HepG2 (cell line): ENCODE results near the gene ZNF367. TPM values are rescaled to one million over a fixed set of nuclear protein-coding genes. Genes with fewer than 3 reads are reported as not detected.

Experiments used
- FOXO4 ChIP-seq: sonication (generic); formaldehyde crosslinking; conservative IDR thresholded peaks from 2 replicates; pipeline ENCODE4 v1.8.1; 2023; ENCODE audit warnings: missing genetic modification reagents
- GLMP ChIP-seq: sonication (generic); formaldehyde crosslinking; IDR thresholded peaks from 2 replicates; pipeline ENCODE4 v1.9.0; 2021; ENCODE audit warnings: missing genetic modification reagents, mild to moderate bottlenecking, borderline replicate concordance
- HNF1A ChIP-seq, 2 experiments: sonication (generic) in 1 of 2; formaldehyde crosslinking in 1 of 2; IDR thresholded peaks; 2 replicates each; pipeline versions ENCODE4 v1.4.0 to v1.6.1; 2016 to 2020; ENCODE audit warnings: borderline replicate concordance in 1 of 2, low read depth in 1 of 2, mild to moderate bottlenecking in 1 of 2, missing genetic modification reagents in 1 of 2
- HNF4A ChIP-seq: sonication (generic); formaldehyde crosslinking; IDR thresholded peaks from 2 replicates; pipeline ENCODE4 v1.4.0; 2020; ENCODE audit warnings: missing genetic modification reagents
- HNRNPL ChIP-seq: fragments of 200-400 bp; formaldehyde crosslinking; IDR thresholded peaks from 2 replicates; pipeline ENCODE4 v1.6.1; 2017; ENCODE audit warnings: mild to moderate bottlenecking, low read depth, low read length
- MLLT10 ChIP-seq: sonication (generic); formaldehyde crosslinking; IDR thresholded peaks from 2 replicates; pipeline ENCODE4 v1.4.0; 2020; ENCODE audit warnings: missing genetic modification reagents
- NR2C2 ChIP-seq: sonication (generic); formaldehyde crosslinking; IDR thresholded peaks from 2 replicates; pipeline ENCODE4 v1.4.0; 2020; ENCODE audit warnings: missing genetic modification reagents, mild to moderate bottlenecking, moderate library complexity, borderline replicate concordance
- PCBP1 ChIP-seq: fragments of 200-400 bp; formaldehyde crosslinking; IDR thresholded peaks from 2 replicates; pipeline ENCODE4 v1.6.1; 2017; ENCODE audit warnings: mild to moderate bottlenecking, low read depth, low read length, borderline replicate concordance
- RORA ChIP-seq: sonication (generic); formaldehyde crosslinking; IDR thresholded peaks from 2 replicates; pipeline ENCODE4 v1.5.0; 2020; ENCODE audit warnings: mild to moderate bottlenecking, missing genetic modification reagents, moderate library complexity
- SCMH1 ChIP-seq: sonication (generic); formaldehyde crosslinking; IDR thresholded peaks from 2 replicates; pipeline ENCODE4 v1.9.0; 2021; ENCODE audit warnings: missing genetic modification reagents, mild to moderate bottlenecking, borderline replicate concordance
- SOX5 ChIP-seq: IDR thresholded peaks from 2 replicates; pipeline ENCODE4 v1.6.1; 2016; ENCODE audit warnings: borderline replicate concordance
- SOX6 ChIP-seq, 2 experiments: fragments of 450-650 bp in 1 of 2; sonication (generic) in 1 of 2; formaldehyde crosslinking in 1 of 2; IDR thresholded peaks; 2 replicates each; pipeline versions ENCODE4 v1.4.0 to v1.6.1; 2017 to 2020; ENCODE audit warnings: antibody characterized with exemption in 1 of 2, mild to moderate bottlenecking in 1 of 2, missing genetic modification reagents in 1 of 2
- SP5 ChIP-seq: IDR thresholded peaks from 2 replicates; pipeline ENCODE4 v1.6.1; 2016; ENCODE audit warnings: low read depth, borderline replicate concordance
- ZNF12 ChIP-seq: sonication (generic); formaldehyde crosslinking; IDR thresholded peaks from 2 replicates; pipeline ENCODE4 v1.5.0; 2020; ENCODE audit warnings: missing genetic modification reagents
- ZNF230 ChIP-seq: sonication (generic); formaldehyde crosslinking; IDR thresholded peaks from 2 replicates; pipeline ENCODE4 v1.4.0; 2020; ENCODE audit warnings: mild to moderate bottlenecking, missing genetic modification reagents
- ZNF296 ChIP-seq: sonication (generic); formaldehyde crosslinking; conservative IDR thresholded peaks from 2 replicates; pipeline ENCODE4 v1.5.0; 2020; ENCODE audit warnings: mild to moderate bottlenecking, missing genetic modification reagents
- ZNF33B ChIP-seq: sonication (generic); formaldehyde crosslinking; IDR thresholded peaks from 2 replicates; pipeline ENCODE4 v1.5.1; 2020; ENCODE audit warnings: mild to moderate bottlenecking, missing genetic modification reagents
- ZNF414 ChIP-seq: sonication (generic); formaldehyde crosslinking; IDR thresholded peaks from 2 replicates; pipeline ENCODE4 v1.5.0; 2020; ENCODE audit warnings: missing genetic modification reagents
- ZNF670 ChIP-seq: sonication (generic); formaldehyde crosslinking; IDR thresholded peaks from 2 replicates; pipeline ENCODE4 v1.8.0; 2022; ENCODE audit warnings: mild to moderate bottlenecking, missing genetic modification reagents, borderline replicate concordance
- ZNF782 ChIP-seq: sonication (generic); formaldehyde crosslinking; IDR thresholded peaks from 2 replicates; pipeline ENCODE4 v1.4.0; 2020; ENCODE audit warnings: missing genetic modification reagents, mild to moderate bottlenecking, borderline replicate concordance
- ZNF879 ChIP-seq: sonication (generic); formaldehyde crosslinking; IDR thresholded peaks from 2 replicates; pipeline ENCODE4 v1.8.1; 2023; ENCODE audit warnings: missing genetic modification reagents
- polyA plus RNA-seq, 8 experiments: library from polyadenylated mRNA; depleted of rRNA in 3 of 8; stranded (reverse) in 7 of 8; unstranded in 1 of 8; fragments of >200 nt; fragmentation: Illumina TruSeq in 4 of 8; extraction: Trizol in 4 of 8; gene quantifications; 2 replicates each; pipeline versions ENCODE4 v1.2.1 to v1.2.3, GENCODE V29; 2011 to 2016; ENCODE audit warnings: low read depth in 4 of 8, missing spikeins in 1 of 8, mixed read lengths in 1 of 8; ENCODE audit not compliant: insufficient read depth in 1 of 8
- total RNA-seq, 5 experiments: library from RNA; depleted of rRNA; stranded (reverse); fragments of >200 nt; fragmentation: Illumina TruSeq; extraction: Trizol; gene quantifications; 2 replicates each; pipeline ENCODE4 v1.2.3, GENCODE V29; 2016; ENCODE audit warnings: low read depth in 1 of 5

Gene ZNF367
- total and polyA plus RNA-seq, 2 of the 13 experiments (the other 11 are each of a cell fraction or from before 2014, with no cell fraction given), result 2.9 to 7.7 TPM

GRCh38 chr9:96408409-96409280 lies 9.5 kb downstream of the ZNF367 start (continued):
- TF ChIP-seq ZNF33B (CRISPR knock-in tag) (no peak), HNF1A (IDR thresholded peaks at IDR 0.05; ENCODE audit: low read depth) (0 out of 2 replicates have a peak, but pooled peaks have one; percentile 8), HNF1A (CRISPR knock-in tag; IDR thresholded peaks at IDR 0.05; ENCODE audit: borderline replicate concordance) (no peak), MLLT10 (CRISPR knock-in tag) (no peak), HNRNPL (no peak), ZNF879 (CRISPR knock-in tag) (no peak), ZNF12 (CRISPR knock-in tag) (no peak; the same call in 1 of the 2 replicates), NR2C2 (peak; percentile 44; the same call in 1 of the 2 replicates), ZNF230 (CRISPR knock-in tag) (no peak), SCMH1 (CRISPR knock-in tag) (no peak), PCBP1 (no peak), ZNF670 (no peak), FOXO4 (CRISPR knock-in tag) (no peak), SOX5 (CRISPR knock-in tag) (peak; percentile 60; the same call in 1 of the 2 replicates), RORA (CRISPR knock-in tag) (no peak), ZNF296 (no peak), ZNF782 (no peak), SOX6 (IDR thresholded peaks at IDR 0.05) (no peak), SOX6 (CRISPR knock-in tag; IDR thresholded peaks at IDR 0.05) (no peak), SP5 (CRISPR knock-in tag) (peak; percentile 44; the same call in 1 of the 2 replicates), HNF4A (CRISPR knock-in tag) (peak; percentile 88), ZNF414 (CRISPR knock-in tag) (no peak), GLMP (CRISPR knock-in tag) (no peak)
